KBM-7 (cell line): ENCODE data around the gene NDUFAF7.
"Not testable (repeated sequence)": the region's sequence is repeated elsewhere in the genome, so short reads cannot be mapped to it uniquely, and the experiment has no call there.

Source experiments
- DNase-seq: peaks from one replicate; pipeline ENCODE4 v3.0.0-alpha.2; 2015
- in situ Hi-C: fragments of 300-500 bp; cut with MboI; formaldehyde crosslinking; loops from 2 replicates; pipeline ENCODE4 v1.14.3; 2020; ENCODE audit warnings: low sequenced_read_pairs, low pct_unique_long_range_greater_than_20kb, mixed read lengths

Gene NDUFAF7

GRCh38 chr2:37206760-37207159, 24.7 kb upstream of the NDUFAF7 start:
- in situ Hi-C loops, DNase-seq: not testable (repeated sequence)

- in situ Hi-C loops, result no loop called here
- no peak for DNase-seq
These were observed 20.2 kb upstream of the NDUFAF7 start for GRCh38 chr2:37211212-37211611.

GRCh38 chr2:37211939-37212338, 19.5 kb upstream of the NDUFAF7 start:
- in situ Hi-C loops, result no loop called here
- no peak for DNase-seq

- in situ Hi-C loops, result no loop called here
- DNase-seq, result peak; percentile 40
These were observed 16.2 kb upstream of the NDUFAF7 start for GRCh38 chr2:37215250-37215649.

- in situ Hi-C loops, result no loop called here
- no peak for DNase-seq
These were observed 12.4 kb upstream of the NDUFAF7 start for GRCh38 chr2:37219046-37219445.

GRCh38 chr2:37223131-37223530, 8.3 kb upstream of the NDUFAF7 start:
- in situ Hi-C loops, result no loop called here
- no peak for DNase-seq

GRCh38 chr2:37224063-37224462, 7.4 kb upstream of the NDUFAF7 start:
- DNase-seq, result no peak
- in situ Hi-C loops, result no loop called here

GRCh38 chr2:37225129-37225528, 6.3 kb upstream of the NDUFAF7 start:
- DNase-seq, in situ Hi-C loops: not testable (repeated sequence)

GRCh38 chr2:37226863-37227262, 4.6 kb upstream of the NDUFAF7 start:
- in situ Hi-C loops, result no loop called here
- DNase-seq, result no peak

GRCh38 chr2:37228788-37229187, 2.7 kb upstream of the NDUFAF7 start:
- in situ Hi-C loops, result no loop called here
- DNase-seq, result no peak

- no peak for DNase-seq
- in situ Hi-C loops, result no loop called here
These were observed 877 bp upstream of the NDUFAF7 start for GRCh38 chr2:37230581-37230980.

- no peak for DNase-seq
- in situ Hi-C loops, result no loop called here
These were observed 874 bp downstream of the NDUFAF7 start for GRCh38 chr2:37232131-37232933.

- no peak for DNase-seq
- in situ Hi-C loops, result no loop called here
These were observed 12.0 kb downstream of the NDUFAF7 start for GRCh38 chr2:37243435-37243834.

GRCh38 chr2:37244017-37244416, 12.6 kb downstream of the NDUFAF7 start:
- in situ Hi-C loops, result no loop called here
- no peak for DNase-seq

- in situ Hi-C loops, result no loop called here
These were observed 13.3 kb downstream of the NDUFAF7 start for GRCh38 chr2:37244755-37245154.

GRCh38 chr2:37246205-37246604, 14.7 kb downstream of the NDUFAF7 start:
- in situ Hi-C loops, result no loop called here
- DNase-seq, result no peak

More at GRCh38 chr2:37244755-37245154, 13.3 kb downstream of the NDUFAF7 start:
- DNase-seq, result no peak

GRCh38 chr2:37250869-37251740, 19.6 kb downstream of the NDUFAF7 start:
- in situ Hi-C loops, result no loop called here
- no peak for DNase-seq

- in situ Hi-C loops, result no loop called here
- DNase-seq, result peak; percentile 49
These were observed 31.1 kb downstream of the NDUFAF7 start for GRCh38 chr2:37262522-37262921.

- in situ Hi-C loops, result no loop called here
- DNase-seq, result no peak
These were observed 32.4 kb downstream of the NDUFAF7 start for GRCh38 chr2:37263839-37264238.

GRCh38 chr2:37267685-37268084, 36.2 kb downstream of the NDUFAF7 start:
- in situ Hi-C loops, result no loop called here
- DNase-seq, result no peak
